Upper lobe of left lung (tissue), 6 donors: Measurements from ENCODE around the gene STX1A. TPM values are rescaled to one million over a fixed set of nuclear protein-coding genes. Genes with fewer than 3 reads are reported as not detected.
"Not testable (repeated sequence)": the region's sequence is repeated elsewhere in the genome, so short reads cannot be mapped to it uniquely, and the experiment has no call there.

Experiments
- ATAC-seq, 2 donors: fragments of 200-7000 bp; cut with Tn5 transposase; one replicate each; pipeline ENCODE4 v1.9.1; 2022; ENCODE audit warnings: mild to moderate bottlenecking in 2 of 2, moderate library complexity in 2 of 2; ENCODE audit not compliant: low FRiP score in 2 of 2
- DNase-seq, 2 donors: peaks; one replicate each; pipeline ENCODE4 v3.0.0-alpha.2; 2019 to 2020
- H3K27ac ChIP-seq, 4 donors: fragments of 200-600 bp; sonication (generic); one replicate each; pipeline ENCODE4 v1.5.1; 2016 to 2019
- H3K27me3 ChIP-seq, 4 donors: fragments of 200-600 bp; sonication (generic); one replicate each; pipeline ENCODE4 v1.5.1; 2017 to 2019
- H3K36me3 ChIP-seq, 4 donors: fragments of 200-600 bp; sonication (generic); one replicate each; pipeline ENCODE4 v1.5.1; 2016 to 2019
- H3K4me1 ChIP-seq, 4 donors: fragments of 200-600 bp; sonication (generic); one replicate each; pipeline ENCODE4 v1.5.1; 2018 to 2019
- H3K4me3 ChIP-seq, 4 donors: fragments of 200-600 bp; sonication (generic); one replicate each; pipeline ENCODE4 v1.5.1; 2017 to 2019; ENCODE audit warnings: mild to moderate bottlenecking in 2 of 4, moderate library complexity in 1 of 4
- H3K9me3 ChIP-seq, 4 donors: fragments of 200-600 bp; sonication (generic); one replicate each; pipeline ENCODE4 v1.5.1; 2018 to 2019
- EP300 ChIP-seq, 4 donors: sonication (generic); formaldehyde crosslinking; IDR thresholded peaks; one replicate each; pipeline ENCODE4 v1.5.1; 2017; ENCODE audit warnings: antibody characterized with exemption in 4 of 4, control low read depth in 2 of 4
- POLR2A ChIP-seq, 4 donors: fragments of 450-650 bp; IDR thresholded peaks; one replicate each; pipeline ENCODE4 v1.5.1; 2016 to 2017; ENCODE audit warnings: antibody characterized with exemption in 4 of 4, mild to moderate bottlenecking in 2 of 4
- POLR2AphosphoS5 ChIP-seq, 2 donors: sonication (generic); formaldehyde crosslinking; IDR thresholded peaks; one replicate each; pipeline ENCODE4 v1.5.1; 2017; ENCODE audit warnings: antibody characterized with exemption in 2 of 2
- WGBS, 2 donors: methylation state at CpG; one replicate each; pipeline ENCODE4 v1.1.5; 2017 to 2018; 5-methylcytosine and 5-hydroxymethylcytosine counted together
- total RNA-seq, 6 donors: library from RNA; depleted of rRNA in 4 of 6; stranded (reverse); fragments of >200 nt in 4 of 6; gene quantifications; one replicate each; pipeline versions ENCODE4 v1.1.0 to v1.2.1, GENCODE V29; 2016 to 2021
- TF ChIP-seq, protein P1 (sequence below), 6 experiments: fragments of 450-650 bp in 4 of 6; fragments of 200-600 bp in 2 of 6; sonication (generic) in 2 of 6; IDR thresholded peaks; one replicate each; pipeline ENCODE4 v1.5.1; 2016 to 2019; ENCODE audit warnings: antibody characterized with exemption in 6 of 6
- donor health status: DM: no; HTN: no; CAD: no; lungs with moderate emphysema.
- donor health status: DM: no; HTN: yes; CAD: no; lungs with severe emphysema.

Gene STX1A
- total RNA-seq, 6 donors from 2014 or later, result 4.1 to 16.9 (median 5.9) TPM

GRCh38 chr7:73721377-73721817, 1.9 kb upstream of the STX1A start:
- Histone ChIP-seq H3K4me1 (peaks cover 22 to 36% (median 27%) of the 10 kb centered on the region in 4 donors), H3K27me3 (no peaks in the 10 kb centered on the region), H3K9me3 (no peaks in the 10 kb centered on the region), H3K27ac (no peak overlapping the region), H3K4me3 (no peak overlapping the region), H3K36me3 (no peaks in the 10 kb centered on the region)
- ATAC-seq, result no peak
- no peak for TF ChIP-seq POLR2AphosphoS5 (IDR thresholded peaks at IDR 0.05)
- TF ChIP-seq EP300 (IDR thresholded peaks at IDR 0.05), result no peak
- TF ChIP-seq, protein P1, sequence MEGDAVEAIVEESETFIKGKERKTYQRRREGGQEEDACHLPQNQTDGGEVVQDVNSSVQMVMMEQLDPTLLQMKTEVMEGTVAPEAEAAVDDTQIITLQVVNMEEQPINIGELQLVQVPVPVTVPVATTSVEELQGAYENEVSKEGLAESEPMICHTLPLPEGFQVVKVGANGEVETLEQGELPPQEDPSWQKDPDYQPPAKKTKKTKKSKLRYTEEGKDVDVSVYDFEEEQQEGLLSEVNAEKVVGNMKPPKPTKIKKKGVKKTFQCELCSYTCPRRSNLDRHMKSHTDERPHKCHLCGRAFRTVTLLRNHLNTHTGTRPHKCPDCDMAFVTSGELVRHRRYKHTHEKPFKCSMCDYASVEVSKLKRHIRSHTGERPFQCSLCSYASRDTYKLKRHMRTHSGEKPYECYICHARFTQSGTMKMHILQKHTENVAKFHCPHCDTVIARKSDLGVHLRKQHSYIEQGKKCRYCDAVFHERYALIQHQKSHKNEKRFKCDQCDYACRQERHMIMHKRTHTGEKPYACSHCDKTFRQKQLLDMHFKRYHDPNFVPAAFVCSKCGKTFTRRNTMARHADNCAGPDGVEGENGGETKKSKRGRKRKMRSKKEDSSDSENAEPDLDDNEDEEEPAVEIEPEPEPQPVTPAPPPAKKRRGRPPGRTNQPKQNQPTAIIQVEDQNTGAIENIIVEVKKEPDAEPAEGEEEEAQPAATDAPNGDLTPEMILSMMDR (IDR thresholded peaks at IDR 0.05), result no peak
- no peak for TF ChIP-seq POLR2A (IDR thresholded peaks at IDR 0.05)
- WGBS, 2 donors, result 85% methylated on average over 2 of the region's 3 CpGs; no CpG with 5 or more reads in 1 of the 2 donors
- DNase-seq, result peak in 1 of 2 donors; percentile 49

- H3K4me3 ChIP-seq, ATAC-seq, H3K27ac ChIP-seq, H3K9me3 ChIP-seq, DNase-seq, H3K36me3 ChIP-seq, H3K27me3 ChIP-seq: not testable (repeated sequence)
- 91 to 97% methylated on average over 9 of the region's 9 CpGs for WGBS, 2 donors
- H3K4me1 ChIP-seq, result peaks cover 22 to 36% (median 29%) of the 10 kb centered on the region in 4 donors
Observed at GRCh38 chr7:73720443-73720842, 974 bp upstream of the STX1A start.

DNA sequence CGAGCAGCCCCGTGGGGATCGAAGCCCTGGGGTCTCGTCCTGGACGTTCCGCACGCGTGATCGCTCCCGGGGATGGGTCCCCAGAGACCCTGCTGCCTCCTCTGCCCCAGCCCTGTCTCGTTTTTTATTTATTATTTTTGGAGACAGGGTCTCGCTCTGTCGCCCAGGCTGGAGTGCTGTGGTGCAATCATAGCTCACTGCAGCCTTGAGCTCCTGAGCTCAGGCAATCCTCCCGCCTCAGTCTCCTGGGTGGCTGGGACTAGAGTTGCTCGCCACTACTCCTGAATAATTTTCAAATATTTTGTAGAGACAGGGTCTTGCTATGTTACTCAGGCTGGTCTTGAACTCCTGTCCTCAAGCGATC, 319 bp upstream of the STX1A start:
- no peak for ATAC-seq
- 14 to 23% methylated on average over 5 to 7 of the region's 16 CpGs for WGBS, 2 donors
- DNase-seq, result no peak
- Histone ChIP-seq H3K27me3 (no peaks in the 10 kb centered on the region), H3K36me3 (no peaks in the 10 kb centered on the region), H3K4me1 (peaks cover 22 to 36% (median 29%) of the 10 kb centered on the region in 4 donors), H3K27ac (no peak overlapping the region), H3K4me3 (peak overlapping the region; percentile 46 to 97 (median 88)), H3K9me3 (no peaks in the 10 kb centered on the region)
- TF ChIP-seq EP300 (IDR thresholded peaks at IDR 0.05), result no peak
- TF ChIP-seq, protein P1 (IDR thresholded peaks at IDR 0.05), result no peak
- no peak for TF ChIP-seq POLR2AphosphoS5 (IDR thresholded peaks at IDR 0.05)
- no peak for TF ChIP-seq POLR2A (IDR thresholded peaks at IDR 0.05)

- Histone ChIP-seq H3K4me3 (peak overlapping the region in 3 of 4 donors; percentile 87 to 97 (median 89)), H3K27me3 (no peaks in the 10 kb centered on the region), H3K9me3 (no peaks in the 10 kb centered on the region), H3K27ac (peak overlapping the region in 1 of 4 donors; percentile 77), H3K4me1 (peaks cover 22 to 36% (median 29%) of the 10 kb centered on the region in 4 donors), H3K36me3 (no peaks in the 10 kb centered on the region)
- WGBS, 2 donors, result 53 to 54% methylated on average over 3 to 9 of the region's 9 CpGs
- TF ChIP-seq POLR2AphosphoS5 (IDR thresholded peaks at IDR 0.05), result no peak
- TF ChIP-seq POLR2A (IDR thresholded peaks at IDR 0.05), result no peak
- TF ChIP-seq, protein P1 (IDR thresholded peaks at IDR 0.05), result no peak
- no peak for TF ChIP-seq EP300 (IDR thresholded peaks at IDR 0.05)
- ATAC-seq (no peak), DNase-seq (no peak)
Observed at GRCh38 chr7:73718438-73718881, 1.0 kb downstream of the STX1A start.

- Histone ChIP-seq H3K9me3 (no peaks in the 10 kb centered on the region), H3K27ac (no peak overlapping the region), H3K4me3 (peak overlapping the region in 3 of 4 donors; percentile 87 to 97 (median 89)), H3K36me3 (no peaks in the 10 kb centered on the region), H3K4me1 (peaks cover 22 to 36% (median 29%) of the 10 kb centered on the region in 4 donors), H3K27me3 (no peaks in the 10 kb centered on the region)
- WGBS, 2 donors, result 44 to 64% methylated on average over 8 to 10 of the region's 10 CpGs
- no peak for TF ChIP-seq POLR2AphosphoS5 (IDR thresholded peaks at IDR 0.05)
- TF ChIP-seq, protein P1 (IDR thresholded peaks at IDR 0.05), result no peak
- no peak for TF ChIP-seq POLR2A (IDR thresholded peaks at IDR 0.05)
- no peak for TF ChIP-seq EP300 (IDR thresholded peaks at IDR 0.05)
- no peak for ATAC-seq
- peak in 1 of 2 donors; percentile 52 for DNase-seq
Observed at GRCh38 chr7:73717991-73718405, 1.5 kb downstream of the STX1A start.
